C4-2B (cell line): ENCODE measurements around the gene TNNI3K.

Source experiments
- ZFX ChIP-seq: fragments of 450-650 bp; IDR thresholded peaks from 2 replicates; pipeline ENCODE4 v1.6.1; 2017
- TF ChIP-seq, protein P1 (sequence below): fragments of 450-650 bp; conservative IDR thresholded peaks from 2 replicates; pipeline ENCODE4 v1.5.1; 2017; ENCODE audit warnings: mild to moderate bottlenecking

DNA sequence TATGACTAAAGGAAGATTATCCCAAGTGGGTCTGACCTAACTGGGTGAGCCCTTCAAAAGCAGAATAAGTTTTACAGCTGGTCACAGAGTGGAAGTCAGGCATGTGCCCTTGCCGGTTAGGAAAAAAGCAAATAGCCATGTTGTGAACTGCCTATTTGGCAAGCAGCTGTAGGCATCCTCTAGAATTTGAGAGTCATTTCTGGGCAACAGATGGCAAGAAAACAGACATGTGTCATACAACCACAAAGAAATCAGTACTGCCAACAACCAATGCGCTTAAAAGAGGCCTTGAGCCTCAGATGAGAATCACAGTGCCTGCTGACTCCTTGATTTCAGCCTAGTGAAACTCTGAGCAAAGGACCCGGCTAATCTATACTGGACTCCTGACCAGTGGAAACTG lies 250.4 kb downstream of the TNNI3K start:
- TF ChIP-seq, protein P1, sequence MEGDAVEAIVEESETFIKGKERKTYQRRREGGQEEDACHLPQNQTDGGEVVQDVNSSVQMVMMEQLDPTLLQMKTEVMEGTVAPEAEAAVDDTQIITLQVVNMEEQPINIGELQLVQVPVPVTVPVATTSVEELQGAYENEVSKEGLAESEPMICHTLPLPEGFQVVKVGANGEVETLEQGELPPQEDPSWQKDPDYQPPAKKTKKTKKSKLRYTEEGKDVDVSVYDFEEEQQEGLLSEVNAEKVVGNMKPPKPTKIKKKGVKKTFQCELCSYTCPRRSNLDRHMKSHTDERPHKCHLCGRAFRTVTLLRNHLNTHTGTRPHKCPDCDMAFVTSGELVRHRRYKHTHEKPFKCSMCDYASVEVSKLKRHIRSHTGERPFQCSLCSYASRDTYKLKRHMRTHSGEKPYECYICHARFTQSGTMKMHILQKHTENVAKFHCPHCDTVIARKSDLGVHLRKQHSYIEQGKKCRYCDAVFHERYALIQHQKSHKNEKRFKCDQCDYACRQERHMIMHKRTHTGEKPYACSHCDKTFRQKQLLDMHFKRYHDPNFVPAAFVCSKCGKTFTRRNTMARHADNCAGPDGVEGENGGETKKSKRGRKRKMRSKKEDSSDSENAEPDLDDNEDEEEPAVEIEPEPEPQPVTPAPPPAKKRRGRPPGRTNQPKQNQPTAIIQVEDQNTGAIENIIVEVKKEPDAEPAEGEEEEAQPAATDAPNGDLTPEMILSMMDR, result no peak
- TF ChIP-seq ZFX, result no peak
